GM12864 (cell line): ENCODE results near the gene SYT1.
A peak's percentile ranks its signal among the peaks of the same experiment; 100 is the strongest.

ENCODE experiments used
- DNase-seq: peaks from one replicate; pipeline ENCODE4 v3.0.0-alpha.2; 2011; ENCODE audit warnings: low read depth
- H3K4me3 ChIP-seq: 2 replicates; pipeline ENCODE4 v1.5.1; 2011; ENCODE audit warnings: mild to moderate bottlenecking, low read depth, low read length, control low read depth
- CTCF ChIP-seq: IDR thresholded peaks from 2 replicates; pipeline ENCODE4 v1.5.1; 2011; ENCODE audit warnings: low read depth, mild to moderate bottlenecking, moderate library complexity, low read length, control low read depth, inconsistent platforms; ENCODE audit errors: missing control alignments

Gene SYT1

GRCh38 chr12:79059557-79059956, 195.0 kb downstream of the SYT1 start:
- no peak overlapping the region for H3K4me3 ChIP-seq
- TF ChIP-seq CTCF: no peak
- DNase-seq: no peak

GRCh38 chr12:79063258-79063657, 198.7 kb downstream of the SYT1 start:
- H3K4me3 ChIP-seq: no peak overlapping the region
- TF ChIP-seq CTCF: no peak
- DNase-seq: no peak

- no peak overlapping the region for H3K4me3 ChIP-seq
- DNase-seq: no peak
- no peak for TF ChIP-seq CTCF
These were observed 203.4 kb downstream of the SYT1 start for GRCh38 chr12:79067977-79068376.

- no peak overlapping the region for H3K4me3 ChIP-seq
- peak; percentile 18 for DNase-seq
- no peak for TF ChIP-seq CTCF
These were observed 204.4 kb downstream of the SYT1 start for GRCh38 chr12:79069009-79069408.

- no peak overlapping the region for H3K4me3 ChIP-seq
- no peak for DNase-seq
- no peak for TF ChIP-seq CTCF
These were observed 206.9 kb downstream of the SYT1 start for GRCh38 chr12:79071498-79071897.

GRCh38 chr12:79073506-79073905, 208.9 kb downstream of the SYT1 start:
- DNase-seq: no peak
- TF ChIP-seq CTCF: no peak
- no peak overlapping the region for H3K4me3 ChIP-seq

GRCh38 chr12:79082595-79082994, 218.0 kb downstream of the SYT1 start:
- no peak overlapping the region for H3K4me3 ChIP-seq
- DNase-seq: no peak
- TF ChIP-seq CTCF: no peak
